NCI-H510A treated with DMSO at 0.1 percent for 48 hours (cell line): ENCODE results near the gene ZDHHC1.

Experiments
- DNase-seq: peaks from one replicate; lab custom pipeline; 2025; lab: John Stamatoyannopoulos, UW

ZDHHC1 gene, protein sequence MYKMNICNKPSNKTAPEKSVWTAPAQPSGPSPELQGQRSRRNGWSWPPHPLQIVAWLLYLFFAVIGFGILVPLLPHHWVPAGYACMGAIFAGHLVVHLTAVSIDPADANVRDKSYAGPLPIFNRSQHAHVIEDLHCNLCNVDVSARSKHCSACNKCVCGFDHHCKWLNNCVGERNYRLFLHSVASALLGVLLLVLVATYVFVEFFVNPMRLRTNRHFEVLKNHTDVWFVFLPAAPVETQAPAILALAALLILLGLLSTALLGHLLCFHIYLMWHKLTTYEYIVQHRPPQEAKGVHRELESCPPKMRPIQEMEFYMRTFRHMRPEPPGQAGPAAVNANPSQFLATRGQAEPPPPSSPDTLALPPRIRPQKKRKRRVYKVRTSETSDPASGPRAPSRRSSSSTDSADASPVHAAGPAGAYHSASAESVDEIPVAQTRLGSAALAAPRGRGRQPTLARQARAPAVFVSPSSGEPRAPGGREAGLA

DNA sequence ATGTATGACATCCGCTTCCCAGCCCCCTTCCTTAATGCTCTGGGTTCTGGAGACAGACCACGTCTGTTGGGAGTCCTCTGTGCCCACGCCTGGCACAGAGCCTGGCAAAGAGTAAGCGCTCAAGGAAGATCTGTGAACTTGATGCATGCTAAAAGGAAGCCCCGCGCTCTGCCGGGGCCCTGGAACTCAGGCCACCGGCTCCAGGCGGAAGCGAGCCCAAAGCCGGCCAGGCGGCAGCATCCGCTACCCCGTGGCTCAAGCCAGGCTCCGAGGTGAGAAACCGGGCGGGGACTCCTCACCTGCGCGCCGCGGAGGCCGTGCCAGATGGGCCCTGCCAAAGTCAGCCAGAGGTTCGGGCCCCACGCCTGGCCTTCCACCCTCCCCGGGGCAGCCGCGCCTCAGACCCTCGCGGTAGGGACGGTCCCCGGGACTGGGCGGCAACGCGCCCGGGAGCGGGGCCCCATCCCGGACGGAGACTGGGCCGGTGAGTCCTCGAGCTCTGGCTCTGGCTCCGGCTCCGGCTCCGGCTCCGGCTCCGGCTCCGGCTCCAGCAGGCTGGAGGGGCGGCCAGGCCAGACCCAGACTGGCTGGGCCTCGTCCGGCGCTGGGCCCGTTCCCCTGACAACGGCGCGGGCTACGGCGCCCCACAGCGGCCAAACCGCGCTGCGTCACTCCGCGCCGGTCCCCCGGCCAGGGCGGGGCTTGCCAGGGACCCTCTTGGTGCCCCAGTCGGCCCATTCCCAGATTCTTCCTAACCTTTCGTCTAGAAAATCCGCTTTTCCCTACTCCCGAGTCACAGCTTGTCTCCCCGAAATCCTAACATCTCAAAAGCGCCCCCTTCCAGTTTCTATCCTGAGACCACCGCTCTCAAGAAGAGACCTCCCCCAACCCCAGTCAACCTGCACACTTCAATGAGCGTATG, at the start of gene ZDHHC1:
Gene ZDHHC1 (minus strand): TSS at position 606 of the 922 bp plus-strand sequence. CDS start 8,702 bp downstream, outside the sequence.
- DNase-seq, result peak; percentile 39

DNA sequence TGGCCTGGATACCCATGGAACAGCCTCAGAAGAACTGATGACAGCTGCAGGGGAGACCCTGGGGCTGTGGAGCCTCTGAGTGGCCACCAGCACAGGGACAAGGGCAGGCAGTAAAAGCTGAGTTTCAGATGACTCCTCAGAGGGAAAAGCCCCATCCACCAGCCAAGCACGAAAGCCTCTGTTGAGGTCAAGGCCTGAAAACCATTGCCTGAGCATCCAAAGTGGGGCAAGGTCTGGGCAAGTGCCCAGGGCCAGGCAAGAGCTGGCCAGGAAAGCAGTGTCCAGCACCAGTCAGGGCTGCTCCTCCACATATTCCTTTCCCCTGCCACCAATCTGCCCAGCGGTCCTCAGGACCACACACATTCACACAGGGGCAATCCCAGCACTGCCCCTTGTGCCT, 48.3 kb upstream of the ZDHHC1 start:
- no peak for DNase-seq

DNA sequence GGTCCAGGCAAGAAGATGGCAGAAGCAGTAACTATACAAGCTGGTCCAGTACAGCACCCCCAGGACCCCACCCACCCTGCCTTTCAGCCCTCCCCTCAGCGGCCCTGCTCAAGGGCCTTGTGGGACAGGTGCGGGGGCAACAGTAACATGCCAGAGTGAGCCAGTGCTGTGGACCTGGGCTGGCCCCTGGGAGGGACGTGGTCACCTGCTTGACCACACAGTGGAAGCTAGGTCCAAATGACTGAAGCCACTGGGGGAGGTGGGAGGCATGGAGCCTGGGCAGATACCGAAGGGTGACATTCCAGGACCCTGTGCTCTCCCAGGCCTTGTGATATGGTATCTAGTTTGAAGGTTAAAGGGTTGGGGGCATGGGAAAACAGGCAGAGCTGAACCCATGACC, 47.4 kb upstream of the ZDHHC1 start:
- no peak for DNase-seq

DNA sequence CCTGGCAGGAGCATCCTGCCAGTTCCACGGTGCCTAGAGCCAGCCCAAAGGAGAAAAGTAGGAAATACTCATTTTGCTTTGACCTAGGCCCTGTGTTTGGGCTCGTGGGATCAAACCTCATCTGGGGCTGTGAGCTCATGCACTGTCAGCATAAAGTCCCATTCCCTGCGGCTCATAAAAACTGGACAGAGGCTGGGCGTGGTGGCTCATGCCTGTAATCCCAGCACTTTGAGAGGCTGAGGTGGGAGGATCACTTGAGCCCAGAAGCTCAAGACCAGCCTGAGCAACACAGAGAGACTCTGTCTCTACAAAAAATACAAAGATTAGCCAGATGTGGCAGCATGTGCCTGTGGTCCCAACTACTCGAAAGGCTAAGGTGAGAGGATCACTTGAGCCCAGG, 46.8 kb upstream of the ZDHHC1 start:
- DNase-seq, result no peak

DNA sequence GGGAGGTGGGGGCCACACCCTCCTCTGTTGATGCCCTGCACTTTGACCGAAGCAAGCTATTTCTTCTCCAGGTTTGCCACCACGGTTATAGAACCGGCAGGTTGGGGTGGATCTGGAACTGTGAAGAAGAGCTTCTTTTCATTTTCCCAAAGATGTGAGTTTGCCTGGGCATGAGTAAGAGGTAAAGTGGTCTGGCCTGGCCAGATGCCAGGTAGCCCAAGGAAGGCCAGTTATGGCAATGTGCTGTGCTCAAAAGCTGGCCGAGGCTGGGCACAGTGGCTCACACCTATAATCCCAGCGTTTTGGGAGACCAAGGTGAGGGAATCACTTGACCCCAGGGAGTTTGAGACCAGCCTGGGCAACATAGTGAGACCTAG, 46.0 kb upstream of the ZDHHC1 start:
- no peak for DNase-seq

DNA sequence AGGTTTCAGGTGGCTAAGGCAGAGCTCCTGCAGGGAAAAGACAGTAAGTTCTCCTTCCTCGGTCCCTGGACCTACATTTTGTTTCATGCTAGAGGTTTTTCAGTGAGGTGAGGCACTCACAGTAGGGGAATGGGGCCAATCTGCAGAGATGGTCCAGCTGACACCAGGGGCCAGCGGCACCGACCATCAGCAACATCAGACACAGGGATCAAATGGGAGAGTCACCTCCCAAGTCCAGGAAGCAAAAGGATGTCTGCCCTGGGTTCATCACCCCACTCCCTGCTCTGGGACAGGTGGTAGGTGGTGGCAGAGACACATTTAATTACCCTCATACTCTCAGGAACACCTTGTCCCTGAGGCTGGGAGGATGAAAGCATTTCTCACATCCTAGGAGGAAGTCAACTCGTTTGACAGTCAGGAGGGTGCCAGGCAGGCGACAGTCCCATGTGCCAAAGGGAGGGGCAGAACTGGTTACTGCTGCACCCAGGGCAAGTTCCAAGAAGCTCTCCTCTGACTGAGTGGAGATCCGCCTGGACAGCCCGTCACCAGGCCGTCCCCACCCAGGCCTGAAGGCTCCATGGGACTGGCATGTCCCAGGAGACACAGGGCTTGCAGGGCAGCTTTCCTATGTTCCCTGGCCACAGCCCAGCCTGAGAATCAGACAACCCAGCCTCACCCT, 45.5 kb upstream of the ZDHHC1 start:
- no peak for DNase-seq

DNA sequence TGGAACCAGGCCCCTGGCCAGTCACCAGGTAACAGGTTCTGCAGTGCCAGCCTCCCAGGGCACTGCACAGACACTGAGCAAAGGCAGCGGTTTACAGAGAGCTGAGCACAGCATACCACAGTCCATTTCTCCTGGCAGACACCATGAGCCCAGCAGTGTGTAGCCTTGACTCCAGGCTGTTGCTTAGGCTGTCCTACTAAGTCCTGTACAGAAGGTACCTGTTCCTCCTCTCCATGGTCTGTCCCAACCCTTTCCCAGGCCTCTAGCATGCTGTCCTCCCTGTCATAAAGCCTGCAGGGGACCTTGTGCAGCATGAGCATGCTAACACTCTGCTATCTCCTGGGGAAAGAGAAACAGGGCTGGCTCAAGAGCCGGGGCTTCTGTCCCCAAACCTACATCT, 44.7 kb upstream of the ZDHHC1 start:
- no peak for DNase-seq

DNA sequence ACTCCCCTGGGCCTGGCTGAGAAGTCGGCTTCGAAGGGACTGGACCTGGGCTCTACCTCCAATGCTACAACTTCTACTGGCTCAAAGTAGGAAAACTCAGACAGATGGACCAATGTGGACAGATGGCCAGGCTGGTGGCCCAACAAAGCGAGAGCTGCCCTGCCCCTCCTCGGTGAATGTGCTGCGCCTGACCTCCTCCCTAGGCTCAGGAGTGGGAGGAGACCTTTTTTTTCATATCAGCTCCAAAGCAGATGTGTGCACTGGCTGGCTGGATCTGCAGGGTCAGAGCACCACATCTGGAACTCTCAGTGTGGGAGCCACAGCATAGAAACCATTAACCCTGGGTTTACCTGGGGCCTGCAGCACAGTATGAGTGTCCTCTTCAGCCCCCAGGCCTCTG, 43.9 kb upstream of the ZDHHC1 start:
- no peak for DNase-seq

DNA sequence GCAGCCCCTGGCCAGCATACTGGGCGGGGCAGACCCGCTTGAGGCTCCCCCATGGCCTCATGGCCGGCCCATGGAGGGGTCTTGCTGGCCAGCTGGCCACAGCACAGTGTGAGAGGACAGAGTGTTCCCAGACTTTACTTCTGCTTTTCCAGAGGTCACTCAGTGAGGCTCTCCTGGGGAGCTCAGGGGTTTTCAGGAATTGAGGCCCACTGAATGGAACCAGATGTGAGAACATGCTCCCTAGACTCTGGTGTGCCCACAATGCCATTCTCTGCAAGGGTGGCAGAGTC, 43.5 kb upstream of the ZDHHC1 start:
- no peak for DNase-seq

DNA sequence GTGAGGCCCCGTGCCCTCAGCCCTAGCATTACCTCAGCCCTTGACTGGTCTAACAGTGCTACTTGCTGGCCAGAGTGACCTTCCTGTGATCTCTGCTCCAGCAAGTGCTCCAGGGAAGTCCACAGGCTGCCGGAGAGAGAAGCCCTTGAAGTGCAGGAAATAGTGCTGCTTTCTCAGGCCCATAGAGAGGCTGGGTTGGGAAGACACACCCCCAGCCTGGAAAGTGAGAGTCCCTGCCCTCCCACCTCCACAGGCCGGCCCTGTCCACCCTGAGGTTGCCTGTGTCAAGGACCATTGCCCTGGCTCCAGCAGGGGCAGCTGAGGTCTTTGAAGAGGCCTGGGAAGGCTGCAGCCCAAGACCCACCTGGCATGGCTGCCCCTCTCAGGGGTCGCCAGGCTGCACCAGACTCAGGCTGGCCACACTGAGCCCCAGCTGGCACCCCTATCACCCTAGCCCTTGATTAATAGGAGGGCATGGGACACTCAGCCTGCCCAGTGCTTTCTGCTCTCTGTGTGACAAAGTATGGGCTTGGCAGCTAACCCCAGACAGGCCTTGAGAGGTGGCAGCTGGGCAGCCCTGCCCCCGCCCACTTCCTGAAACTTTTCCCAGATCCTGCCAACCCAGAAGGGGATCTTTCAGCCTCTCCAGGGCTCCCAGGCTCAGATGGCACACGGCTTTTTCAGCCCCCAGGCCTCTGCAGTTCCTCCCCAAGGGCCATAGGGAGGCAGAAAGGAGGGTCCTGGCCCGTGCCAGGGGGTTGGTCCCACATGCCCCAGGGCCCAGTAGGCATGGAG, 43.0 kb upstream of the ZDHHC1 start:
- peak; percentile 8 for DNase-seq

DNA sequence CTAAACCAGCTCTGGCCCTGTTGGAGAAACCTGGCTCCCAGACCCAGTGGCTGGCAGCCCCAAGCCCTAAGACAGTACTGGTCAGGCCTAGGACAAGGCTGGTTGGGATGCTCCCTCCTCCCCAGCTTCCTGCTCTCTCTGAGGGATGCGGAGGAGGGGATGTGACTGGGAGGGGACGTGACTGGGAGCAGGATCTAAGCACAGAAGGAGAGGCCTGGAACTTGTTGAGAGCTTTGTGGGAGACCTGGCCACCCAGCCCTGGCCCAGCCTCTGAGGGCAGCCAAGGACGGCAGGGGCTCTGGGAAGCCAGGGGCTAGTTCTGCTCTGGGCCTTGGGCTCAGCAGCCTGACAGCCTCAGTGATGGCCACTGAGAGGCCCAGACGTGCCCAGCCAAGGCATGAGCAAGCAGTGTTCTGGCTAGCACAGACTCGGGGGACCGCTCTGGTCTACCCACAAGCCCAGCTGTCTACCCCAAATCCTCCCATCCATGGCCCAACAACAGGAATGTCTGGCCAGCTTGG, 41.9 kb upstream of the ZDHHC1 start:
- no peak for DNase-seq

DNA sequence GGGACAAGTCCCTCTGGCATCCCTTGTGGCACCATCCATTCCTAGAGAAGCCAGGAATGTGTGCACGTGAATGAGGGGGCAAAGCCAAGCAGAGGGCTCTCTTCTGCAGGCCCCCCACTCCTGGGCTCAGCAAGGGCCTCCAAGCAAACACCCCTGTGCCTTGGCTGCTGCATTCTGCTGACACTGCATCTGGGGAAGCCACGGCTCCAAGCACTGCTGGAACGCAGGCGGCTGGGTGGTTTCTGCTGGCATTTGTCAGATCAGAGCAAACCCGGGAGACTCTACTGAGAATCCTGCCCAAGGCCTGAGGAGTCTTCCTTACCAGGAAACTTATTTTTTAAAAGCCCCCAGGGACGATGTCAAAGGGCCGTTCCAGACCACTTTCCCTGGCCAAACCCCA, 41.3 kb upstream of the ZDHHC1 start:
- DNase-seq, result no peak

DNA sequence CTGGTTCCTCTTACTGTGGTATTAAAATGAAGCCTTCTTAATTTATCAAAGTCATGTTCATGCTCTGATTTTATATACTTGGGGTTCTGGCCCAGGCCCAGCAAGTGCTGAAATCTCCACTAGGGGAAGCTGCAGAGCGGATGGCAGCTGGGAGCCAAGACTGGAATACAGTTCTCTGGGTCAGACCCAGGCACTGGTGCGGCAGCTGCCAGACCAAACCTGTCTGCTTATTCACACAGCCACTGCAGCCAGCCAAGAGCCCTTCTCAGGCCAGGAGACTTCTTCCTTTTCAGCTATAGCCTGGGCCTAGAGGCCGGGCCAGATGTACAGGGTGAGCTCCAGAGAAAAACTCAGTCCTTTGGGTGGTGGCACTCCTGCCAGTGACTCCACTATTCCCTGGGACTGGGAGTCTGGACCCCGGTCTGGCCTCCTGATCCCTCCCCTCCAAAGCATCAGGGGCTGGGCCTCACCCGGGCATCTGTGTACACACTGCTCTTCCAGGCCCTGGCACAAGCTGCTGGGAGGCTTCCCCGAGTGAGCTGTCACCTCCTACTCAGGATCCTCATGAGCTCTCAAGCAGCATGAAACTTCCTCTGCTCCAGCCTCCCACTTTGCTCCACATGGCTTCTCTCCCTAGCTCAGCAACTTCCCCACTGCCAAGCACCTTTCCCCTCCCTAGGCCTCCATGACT, 40.3 kb upstream of the ZDHHC1 start:
- DNase-seq, result no peak

DNA sequence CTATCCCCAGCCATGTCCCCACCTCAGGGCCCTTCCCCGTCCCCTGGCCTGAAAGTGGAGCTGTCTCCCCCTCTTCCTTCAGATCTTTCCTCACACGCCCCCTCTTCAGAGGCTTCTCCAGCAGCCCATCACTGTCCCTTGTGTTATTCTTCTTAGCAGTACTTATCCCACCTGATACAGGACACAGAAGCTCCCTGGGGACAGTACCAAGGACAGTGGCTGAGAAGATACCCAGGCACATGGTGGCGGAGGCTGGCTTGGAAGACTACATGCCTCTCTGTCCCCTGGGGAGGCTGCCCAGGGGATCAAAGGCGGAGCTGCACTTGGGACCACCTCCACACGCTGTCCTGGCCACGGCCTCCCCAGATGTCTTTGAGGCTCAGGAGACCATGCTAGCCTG, 38.6 kb upstream of the ZDHHC1 start:
- DNase-seq, result no peak

DNA sequence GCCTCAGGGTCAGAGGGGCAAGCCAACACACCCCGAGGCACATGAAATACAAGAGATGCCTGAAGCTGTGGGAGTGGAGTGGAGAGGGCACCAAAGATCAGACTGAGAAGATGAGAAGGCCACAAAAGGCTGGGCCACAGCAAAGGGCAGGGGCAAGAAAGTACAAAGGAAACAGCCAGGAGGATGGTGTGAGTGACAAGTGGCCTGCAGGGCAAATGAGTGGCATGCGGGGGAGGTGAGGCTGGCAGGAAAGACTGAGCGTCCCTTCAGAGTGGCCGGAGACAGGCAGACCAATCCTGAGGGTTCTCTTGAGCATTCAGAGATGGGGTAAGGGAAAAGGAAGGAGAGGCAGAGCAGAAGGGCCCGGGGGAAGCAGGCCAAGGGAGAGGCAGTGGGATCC, 37.8 kb upstream of the ZDHHC1 start:
- DNase-seq, result no peak

DNA sequence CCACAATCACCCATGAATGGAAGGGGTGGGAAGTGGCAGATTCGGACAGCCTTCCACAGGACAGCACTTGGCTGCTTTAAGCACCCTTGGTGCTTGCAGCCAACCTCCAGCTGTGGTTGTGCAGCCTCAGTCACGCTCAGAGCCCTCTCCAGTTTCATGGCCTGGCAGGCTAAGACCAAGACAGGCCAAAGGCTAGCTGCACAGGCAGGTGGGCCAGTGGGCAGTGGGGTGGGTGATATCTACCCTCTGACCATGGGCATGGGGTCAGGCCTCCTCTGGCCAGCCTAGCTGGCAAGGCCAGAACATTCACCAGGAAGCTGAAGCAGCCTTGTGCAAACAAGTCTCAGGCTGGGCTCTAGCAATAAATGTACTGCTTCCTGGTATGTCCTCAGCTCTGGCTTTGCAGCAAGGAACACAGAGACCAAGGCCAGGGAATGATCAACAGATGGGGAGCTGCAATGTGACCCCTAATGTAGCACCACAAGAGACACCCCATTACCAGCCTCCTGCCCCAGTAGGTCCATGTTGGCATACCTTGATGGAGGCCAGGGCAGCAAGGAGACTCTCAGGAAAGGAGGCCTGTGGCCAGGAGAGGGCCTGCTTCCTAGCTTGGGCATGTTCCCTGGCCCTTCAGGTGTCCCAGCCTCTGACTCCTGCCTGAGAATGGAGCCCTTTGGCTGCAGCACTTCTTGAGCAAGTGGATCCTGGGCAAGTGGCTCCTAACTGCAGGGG, 35.6 kb upstream of the ZDHHC1 start:
- no peak for DNase-seq

DNA sequence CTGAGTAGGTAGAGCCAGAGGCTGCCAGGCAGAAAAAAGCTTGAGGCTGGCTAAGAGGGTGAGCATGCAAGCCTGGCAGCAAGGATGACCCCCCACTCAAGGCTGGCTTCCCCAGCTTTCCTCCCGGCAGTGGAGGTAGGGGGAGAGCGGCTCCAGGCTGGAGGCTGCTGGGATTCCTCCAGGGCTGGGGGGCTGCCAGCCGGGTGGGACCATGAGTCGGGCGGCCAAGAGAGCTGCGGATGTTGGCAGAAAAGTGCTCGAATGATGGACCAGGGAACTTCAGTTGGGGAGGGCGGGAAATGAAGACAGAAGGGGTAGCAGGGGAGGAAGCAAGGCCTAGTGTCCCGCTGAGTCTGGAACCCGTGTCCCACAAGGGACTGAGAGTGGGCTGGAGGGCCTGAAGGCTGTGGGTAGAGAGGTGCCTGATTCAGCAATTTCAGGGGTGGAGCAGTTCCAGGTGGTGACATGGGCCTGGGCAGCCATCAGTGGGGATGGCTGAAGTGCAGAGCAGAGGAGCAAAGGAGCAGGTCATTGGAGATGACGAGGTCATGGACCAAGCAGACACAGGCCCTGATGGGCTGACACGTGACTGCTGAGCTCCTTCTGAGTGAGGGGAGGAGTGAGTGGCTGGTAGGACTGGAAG, 34.9 kb upstream of the ZDHHC1 start:
- no peak for DNase-seq

DNA sequence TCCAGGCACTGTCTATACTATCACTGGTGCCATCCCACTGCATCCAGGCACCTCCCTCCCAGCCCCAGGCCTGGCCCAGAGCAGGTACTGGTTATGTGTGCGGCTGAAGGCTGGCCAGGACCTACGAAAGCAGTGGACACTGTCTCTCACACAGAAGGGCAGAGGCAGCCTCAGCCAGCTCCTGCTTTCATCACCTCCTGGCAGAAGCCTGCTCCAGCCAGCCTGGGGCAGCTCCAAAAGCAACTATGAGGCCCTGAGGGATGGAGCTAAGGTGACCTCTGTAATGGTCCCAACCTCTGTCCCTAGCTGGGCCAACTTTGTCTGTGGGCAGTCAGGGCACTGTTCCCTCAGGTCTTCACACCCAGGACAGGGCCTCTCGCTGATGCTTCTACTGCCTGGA, 33.5 kb upstream of the ZDHHC1 start:
- no peak for DNase-seq

DNA sequence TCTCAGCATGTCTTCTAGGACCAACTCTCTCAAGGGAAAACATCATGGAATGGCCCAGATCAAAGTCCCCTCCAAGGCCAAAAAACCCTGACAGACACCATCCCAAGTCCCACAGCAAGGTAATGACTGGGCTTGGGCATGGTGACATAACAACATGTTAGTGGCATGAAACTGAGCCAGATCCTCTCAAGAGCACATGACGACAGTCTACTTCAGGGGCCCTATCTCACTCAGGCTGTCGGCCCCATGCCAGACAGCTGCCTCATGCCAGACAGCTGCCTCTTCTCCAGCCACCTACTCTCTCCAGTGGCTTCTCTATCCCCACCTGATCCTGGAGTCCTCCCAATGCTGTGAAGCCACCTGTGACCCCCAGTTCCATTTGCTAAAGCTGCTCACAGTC, 33.1 kb upstream of the ZDHHC1 start:
- DNase-seq, result no peak

DNA sequence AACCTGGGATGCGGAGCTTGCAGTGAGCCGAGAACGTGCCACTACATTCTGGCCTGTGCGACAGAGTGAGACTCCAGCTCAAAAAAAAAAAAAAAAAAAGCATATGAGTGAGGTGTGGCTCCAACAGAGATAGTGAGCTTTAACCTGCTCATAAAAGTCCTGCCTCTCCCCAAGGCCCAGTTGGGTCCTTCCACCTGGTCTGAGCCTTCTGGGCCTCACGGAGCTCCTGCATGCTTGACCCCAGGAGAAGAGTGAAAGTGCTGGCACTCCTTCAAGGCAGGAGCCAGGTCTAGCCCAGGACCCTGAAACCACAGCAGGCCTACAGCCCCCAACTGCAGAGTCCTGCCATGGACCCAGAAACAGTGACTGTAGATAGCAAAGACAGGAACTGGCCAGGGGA, 32.3 kb upstream of the ZDHHC1 start:
- DNase-seq, result no peak
